NCI-H69 (cell line): ENCODE results near the gene ATXN7L1.
"Not testable (repeated sequence)": the region's sequence is repeated elsewhere in the genome, so short reads cannot be mapped to it uniquely, and the experiment has no call there.

Experiments
- DNase-seq: peaks from one replicate; lab custom pipeline; 2025; lab: John Stamatoyannopoulos, UW

Gene ATXN7L1

GRCh38 chr7:105613611-105614330 is 262.6 kb downstream of the ATXN7L1 start:
- DNase-seq = no peak

- no peak for DNase-seq
Observed at GRCh38 chr7:105612806-105613205, 263.6 kb downstream of the ATXN7L1 start.

GRCh38 chr7:105611856-105612775 is 264.3 kb downstream of the ATXN7L1 start:
- DNase-seq = no peak

DNA sequence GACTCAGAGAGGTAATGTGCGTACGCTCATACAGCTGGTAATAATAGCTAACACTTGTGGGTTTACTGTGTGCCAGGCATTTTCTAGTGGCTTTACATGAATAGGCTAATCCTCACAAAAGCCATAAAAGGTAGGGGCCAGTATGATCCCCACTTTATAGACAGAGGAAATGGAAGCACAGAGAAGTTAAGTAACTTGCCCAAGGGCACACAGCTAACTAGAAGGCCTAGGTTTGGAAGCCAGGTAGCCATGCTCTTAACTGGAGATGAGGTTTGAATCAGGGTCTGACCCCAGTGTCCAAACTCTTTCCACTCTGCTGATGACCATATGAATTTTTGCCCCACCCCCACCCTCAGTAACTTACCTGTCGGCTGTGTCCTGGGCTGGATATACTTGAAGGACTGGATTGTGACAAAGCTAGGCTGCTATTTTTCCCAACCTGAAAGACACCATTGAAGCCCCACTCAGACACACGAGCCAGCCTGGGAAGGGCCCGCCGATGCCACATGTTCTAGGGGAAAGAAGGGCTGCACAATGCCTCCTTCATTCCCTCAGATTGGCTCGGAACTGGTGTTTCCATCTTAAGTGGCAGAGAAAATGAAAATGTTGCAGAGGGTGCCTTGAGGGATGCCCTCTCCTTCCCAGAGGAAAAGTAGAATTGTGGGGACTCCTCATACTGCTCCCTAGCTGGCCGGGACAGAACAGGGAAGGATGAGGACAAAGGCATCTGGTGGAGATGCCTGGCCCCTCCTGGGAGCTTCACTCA is 266.1 kb downstream of the ATXN7L1 start:
- no peak for DNase-seq

DNA sequence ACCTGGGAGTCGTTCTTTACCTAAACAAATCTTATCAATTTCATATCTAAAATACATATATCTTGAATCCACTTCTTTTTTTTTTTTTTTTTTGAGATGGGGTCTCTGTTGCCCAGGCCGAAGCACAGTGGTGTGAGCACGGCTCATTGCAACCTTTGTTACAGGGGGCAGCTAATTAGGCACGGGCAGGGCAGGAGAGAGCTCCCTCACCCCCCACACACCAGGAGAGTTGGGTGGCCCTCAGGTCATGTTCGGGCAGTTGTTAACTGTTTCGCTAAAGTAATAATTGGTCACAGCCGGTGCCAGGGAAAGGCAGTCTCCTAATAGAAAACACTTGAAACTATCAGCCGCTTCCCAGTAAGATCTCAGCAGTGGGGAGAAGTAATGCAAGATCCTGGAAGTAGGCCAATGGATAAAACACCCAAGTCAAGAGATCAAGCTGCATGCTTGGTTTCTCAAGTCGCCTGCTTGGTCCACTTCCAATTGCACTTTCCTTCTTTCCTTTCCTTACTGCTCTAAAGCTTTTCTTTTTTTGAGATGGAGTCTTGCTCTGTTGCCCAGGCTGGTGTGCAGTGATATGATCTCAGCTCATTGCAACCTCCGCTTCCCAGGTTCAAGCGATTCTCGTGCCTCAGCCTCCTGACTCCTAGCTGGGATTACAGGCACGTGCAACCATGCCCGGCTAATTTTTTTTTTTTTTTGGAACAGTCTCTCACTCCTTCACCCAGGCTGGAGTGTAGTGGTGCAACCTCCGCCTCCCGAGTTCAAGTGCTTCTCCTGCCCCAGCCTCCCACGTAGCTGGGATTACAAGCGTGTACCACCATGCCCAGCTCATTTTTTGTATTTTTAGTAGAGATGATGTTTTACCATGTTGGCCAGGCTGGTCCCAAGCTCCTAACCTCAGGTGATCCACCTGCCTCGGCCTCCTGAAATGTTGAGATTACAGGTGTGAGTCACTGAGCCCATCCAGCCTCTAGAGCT is 273.8 kb downstream of the ATXN7L1 start:
- DNase-seq = peak; percentile 13

DNA sequence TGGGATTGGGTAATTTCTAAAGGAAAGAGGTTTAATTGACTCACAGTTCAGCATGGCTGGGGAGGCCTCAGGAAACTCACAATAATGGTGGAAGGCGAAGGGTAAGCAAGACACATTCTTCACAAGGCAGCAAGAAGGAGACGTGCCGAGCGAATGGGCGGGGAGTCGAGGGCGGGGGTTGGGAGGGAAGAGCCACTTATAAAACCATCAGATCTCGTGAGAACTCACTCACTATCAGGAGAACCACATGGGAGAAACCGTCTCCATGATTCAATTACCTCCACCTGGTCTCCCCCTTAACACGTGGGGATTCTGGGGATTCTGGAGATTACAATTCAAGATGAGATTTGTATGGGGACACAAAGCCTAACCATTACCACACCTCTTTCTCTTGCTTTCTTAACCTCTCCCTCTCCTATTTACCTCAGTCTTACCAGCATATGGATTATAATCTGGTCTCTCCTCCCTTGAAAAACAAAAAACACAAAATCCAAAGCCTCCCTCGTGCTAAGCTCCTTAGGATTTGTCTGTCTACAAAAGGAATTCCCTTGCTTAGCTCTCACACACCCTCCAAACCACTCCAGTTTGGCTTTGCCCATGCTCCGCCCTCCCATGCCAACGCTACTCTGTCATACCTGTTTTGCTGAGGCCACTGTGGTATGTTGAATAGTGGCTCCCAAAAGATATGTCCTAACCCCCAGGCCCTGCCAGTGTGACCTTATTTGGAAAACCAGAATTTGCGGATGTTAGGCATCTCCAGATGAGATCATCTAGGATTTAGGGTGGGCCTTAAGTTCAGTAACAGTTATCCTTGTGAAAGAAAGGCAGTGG is 275.5 kb downstream of the ATXN7L1 start:
- DNase-seq = no peak

DNA sequence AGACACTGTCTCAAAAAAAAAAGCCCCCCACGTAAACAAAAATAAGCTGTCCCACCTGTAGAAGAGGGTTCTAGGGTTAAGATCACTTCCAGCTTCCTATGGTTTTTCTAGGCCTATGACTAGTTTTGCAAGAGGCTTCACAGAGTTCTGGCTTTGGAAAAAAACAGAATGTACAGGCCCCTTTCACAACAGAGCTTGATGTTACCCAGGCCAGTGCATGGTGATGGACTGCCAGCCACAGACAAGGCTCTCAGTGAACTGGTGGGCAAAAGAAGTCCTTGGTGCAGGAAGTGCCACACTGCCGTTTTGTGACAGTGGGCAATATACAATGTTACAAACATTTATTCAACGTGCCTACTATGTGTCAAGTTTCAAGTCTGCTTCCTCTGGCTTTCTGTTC is 276.8 kb downstream of the ATXN7L1 start:
- DNase-seq = no peak

- not testable (repeated sequence) for DNase-seq
Observed at GRCh38 chr7:105599080-105599479, 277.3 kb downstream of the ATXN7L1 start.

DNA sequence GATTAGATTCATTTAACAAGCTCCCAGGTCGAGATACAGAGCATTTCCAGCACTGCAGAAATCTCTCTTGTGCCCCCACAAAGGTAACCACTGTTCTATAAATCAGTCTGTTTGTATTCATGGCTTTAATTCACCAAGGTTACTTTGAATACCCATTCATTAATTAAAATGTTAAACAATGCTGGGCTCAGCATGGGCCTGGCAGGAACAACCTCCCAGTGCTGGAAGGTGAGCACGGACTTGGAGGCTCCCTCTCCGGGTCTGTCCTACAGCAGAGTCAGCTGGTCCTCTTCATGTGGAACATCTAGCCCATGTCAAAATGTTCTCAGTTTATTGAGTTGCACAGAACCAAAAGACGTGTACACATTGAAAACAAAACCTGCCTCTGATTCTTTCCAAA is 279.5 kb downstream of the ATXN7L1 start:
- peak; percentile 57 for DNase-seq

- peak; percentile 83 for DNase-seq
Observed at GRCh38 chr7:105594034-105594433, 282.4 kb downstream of the ATXN7L1 start.

- peak; percentile 13 for DNase-seq
Observed at GRCh38 chr7:105591522-105591921, 284.9 kb downstream of the ATXN7L1 start.

- no peak for DNase-seq
Observed at GRCh38 chr7:105590793-105591192, 285.6 kb downstream of the ATXN7L1 start.

DNA sequence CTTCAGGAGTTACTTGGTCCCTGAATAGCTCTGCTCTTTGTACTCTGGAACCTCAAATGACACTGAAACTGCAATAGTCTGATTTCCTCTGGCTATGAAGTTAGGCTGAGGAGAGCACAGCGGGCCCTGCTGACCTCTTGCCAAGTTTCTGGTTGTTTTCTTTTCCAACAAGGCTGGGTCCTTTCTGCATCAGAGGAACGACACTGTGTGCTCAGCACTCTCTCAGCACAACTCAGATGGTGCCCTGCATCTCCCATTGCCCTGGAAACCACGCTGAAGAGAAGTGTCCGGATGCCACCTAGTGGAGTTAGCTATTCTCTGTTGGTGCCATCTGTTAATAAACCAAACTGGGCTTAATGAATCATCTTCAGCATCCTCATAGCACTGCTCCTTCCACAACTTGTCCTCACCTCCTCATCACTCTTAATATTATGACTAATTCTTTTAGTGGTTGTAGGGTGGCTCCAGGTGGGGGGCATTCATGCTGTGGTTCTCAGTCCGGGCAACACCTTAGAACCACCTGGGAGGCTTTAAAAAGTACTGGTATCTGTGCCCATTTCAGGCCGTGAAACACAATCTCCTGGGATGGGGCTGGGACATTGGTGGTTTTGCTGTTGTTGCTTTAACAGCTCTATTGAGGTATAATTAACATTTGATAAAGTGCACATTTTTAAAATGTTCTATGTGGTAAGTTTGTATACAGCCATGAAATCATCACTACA is 286.9 kb downstream of the ATXN7L1 start:
- DNase-seq = peak; percentile 90

DNA sequence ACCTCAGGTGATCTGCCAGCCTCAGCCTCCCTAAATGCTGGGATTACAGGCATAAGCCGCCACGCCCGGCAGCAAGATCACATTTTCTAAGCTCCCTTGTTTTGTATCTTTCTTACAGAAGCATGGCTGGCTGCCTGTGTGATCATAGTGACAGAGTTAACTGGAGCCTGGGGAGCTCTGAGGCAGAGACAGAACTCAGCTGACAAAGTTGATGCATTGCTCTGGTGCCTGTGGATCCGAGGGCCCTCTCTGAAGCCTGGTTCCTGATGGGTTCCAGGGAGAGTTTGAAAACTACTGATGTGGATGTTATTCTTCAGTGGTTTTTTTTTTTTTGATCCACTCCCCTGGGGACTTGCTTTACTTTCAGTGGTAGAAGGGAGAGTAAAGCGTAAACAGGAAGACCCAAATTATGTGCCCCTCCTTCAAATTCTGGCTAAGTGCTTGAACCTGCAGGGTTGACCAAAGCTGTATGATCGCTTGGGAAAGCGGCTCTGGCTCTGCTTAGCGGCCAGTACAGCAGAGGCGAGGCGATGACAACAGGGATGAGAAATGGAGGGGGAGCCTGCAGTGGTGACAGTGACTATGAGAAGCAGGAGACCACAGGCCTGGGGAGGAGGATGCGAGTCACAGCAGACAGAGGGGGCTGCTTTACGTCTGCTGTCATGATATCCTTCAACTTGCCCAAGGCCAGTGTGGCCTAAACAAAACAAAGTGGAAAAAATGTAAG is 288.3 kb downstream of the ATXN7L1 start:
- DNase-seq = peak; percentile 17

DNA sequence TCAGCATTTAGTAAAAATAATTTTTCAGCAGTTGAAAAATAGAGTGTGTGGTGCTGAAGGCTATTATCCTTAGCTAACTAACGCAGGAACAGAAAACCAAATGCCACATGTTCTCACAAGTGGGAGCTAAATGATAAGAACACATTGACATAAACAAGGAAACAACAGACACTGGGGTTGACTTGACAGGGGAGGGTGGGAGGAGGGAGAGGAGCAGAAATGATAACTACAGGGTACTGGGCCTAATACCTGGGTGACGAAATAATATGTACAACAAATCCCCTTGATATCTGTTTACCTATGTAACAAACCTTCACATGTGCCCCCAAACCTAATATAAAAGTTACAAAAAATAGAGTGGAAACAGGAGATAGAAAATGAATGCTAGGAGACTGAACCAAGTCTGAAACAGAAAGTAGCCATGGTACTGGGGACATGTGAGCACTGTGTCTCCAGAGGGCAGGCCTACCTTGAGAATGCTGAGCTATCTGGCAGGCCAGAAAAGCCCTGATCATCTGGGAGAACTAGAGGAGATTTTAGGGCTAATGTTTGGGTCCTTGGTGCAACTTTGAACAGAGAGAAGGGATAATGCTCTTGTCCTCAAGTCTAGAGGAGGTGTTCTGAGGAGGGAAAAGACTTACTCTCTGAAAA is 290.4 kb downstream of the ATXN7L1 start:
- no peak for DNase-seq

DNA sequence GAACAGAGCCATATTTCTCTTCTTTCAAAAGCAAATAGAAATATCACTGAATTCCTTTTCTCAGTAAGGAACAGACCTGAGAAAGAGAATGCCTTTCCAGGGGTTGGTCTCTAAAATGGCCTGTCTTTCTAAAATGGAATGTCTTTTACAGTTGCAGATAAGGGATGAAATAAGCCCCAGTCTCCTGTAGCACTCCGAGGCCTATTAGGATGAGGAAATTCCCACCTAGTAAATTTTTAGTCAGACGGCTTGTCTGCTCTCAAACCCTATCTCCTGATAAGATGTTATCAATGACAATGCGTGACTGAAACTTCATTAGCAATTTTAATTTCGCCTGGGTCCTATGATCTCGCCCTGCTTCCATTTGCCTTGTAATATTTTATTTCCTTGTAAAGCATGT is 292.2 kb downstream of the ATXN7L1 start:
- peak; percentile 20 for DNase-seq

- no peak for DNase-seq
Observed at GRCh38 chr7:105583061-105583460, 293.3 kb downstream of the ATXN7L1 start.

- peak; percentile 96 for DNase-seq
Observed at GRCh38 chr7:105581066-105581811, 295.2 kb downstream of the ATXN7L1 start, which contains the start of gene EFCAB10. Gene EFCAB10 (minus strand): TSS chr7:105581493. CDS start chr7:105581463, 30 bp downstream.
